Endothelial cell of umbilical vein (primary cell): ENCODE data around the gene PLPPR4. TPM values are rescaled to one million over a fixed set of nuclear protein-coding genes. Genes with fewer than 3 reads are reported as not detected.

Experiments used
- BruUV-seq: library from RNA; stranded (reverse); fragments of 400-500 nt; replicated peaks from 2 replicates; lab custom pipeline; 2021; lab: Mats Ljungman, UMichigan
- CTCF ChIA-PET: fragments of 300-600, 350-600 bp; sonication (Branson Sonifier 250); formaldehyde crosslinking; loops from one replicate; lab custom pipeline; 2021; ENCODE audit warnings: antibody characterized with exemption, inconsistent platforms; lab: Charles Lee
- POLR2A ChIA-PET: fragments of 300-600, 350-600 bp; sonication (Branson Sonifier 250); formaldehyde crosslinking; loops from one replicate; lab custom pipeline; 2021; ENCODE audit warnings: antibody characterized with exemption, inconsistent platforms; lab: Charles Lee
- DNase-seq: peaks from one replicate; pipeline ENCODE4 v3.0.0-alpha.2; 2011; ENCODE audit warnings: low read depth, low spot score
- FAIRE-seq: peaks from 2 replicates; lab custom pipeline; 2011; peaks lifted over from hg19 to GRCh38; lab: Jason Lieb, UNC
- H2AFZ ChIP-seq: 2 replicates; pipeline ENCODE4 v1.6.0; 2012; ENCODE audit warnings: low read depth, low read length, control low read depth, inconsistent platforms
- H3K27ac ChIP-seq: 2 replicates; pipeline ENCODE4 v1.5.1; 2011; ENCODE audit warnings: low read depth, mild to moderate bottlenecking, control low read depth, low read length, moderate library complexity; ENCODE audit not compliant: insufficient read depth
- H3K27me3 ChIP-seq, 2 experiments: 2 replicates each; pipeline versions ENCODE4 v1.6.0 to v1.6.1; 2011; ENCODE audit warnings: low read length in 2 of 2, mixed read lengths in 1 of 2; ENCODE audit not compliant: control insufficient read depth in 2 of 2, insufficient read depth in 2 of 2
- H3K36me3 ChIP-seq, 2 experiments: 2 replicates in 1 of 2; 3 replicates in 1 of 2; pipeline ENCODE4 v1.5.1; 2011; ENCODE audit warnings: low read length in 2 of 2, mild to moderate bottlenecking in 1 of 2, moderate library complexity in 1 of 2; ENCODE audit not compliant: control insufficient read depth in 2 of 2, insufficient read depth in 2 of 2; ENCODE audit errors: extremely low read depth in 1 of 2
- H3K4me1 ChIP-seq: 3 replicates; pipeline ENCODE4 v1.5.1; 2011; ENCODE audit warnings: mild to moderate bottlenecking, low read length; ENCODE audit not compliant: control insufficient read depth, insufficient read depth; ENCODE audit errors: extremely low read depth
- H3K4me2 ChIP-seq: 2 replicates; pipeline ENCODE4 v1.6.1; 2011; ENCODE audit warnings: low read length, control low read depth, mixed read lengths; ENCODE audit not compliant: insufficient read depth
- H3K4me3 ChIP-seq, 3 experiments: fragments of 200-600 bp in 1 of 3; sonication (generic), shearing (Covaris generic) in 1 of 3; replicated peaks in 1 of 3; 2 replicates each; pipeline ENCODE4 v1.5.1; 2011 to 2016; ENCODE audit warnings: control low read depth in 3 of 3, low read length in 3 of 3, mild to moderate bottlenecking in 2 of 3, inconsistent platforms in 1 of 3, low read depth in 1 of 3, moderate library complexity in 1 of 3; ENCODE audit not compliant: insufficient read depth in 1 of 3
- H3K79me2 ChIP-seq: 2 replicates; pipeline ENCODE4 v1.6.0; 2012; ENCODE audit warnings: low read length, inconsistent platforms; ENCODE audit not compliant: control insufficient read depth, insufficient read depth
- H3K9ac ChIP-seq: replicated peaks from 2 replicates; pipeline ENCODE3; 2011; ENCODE audit warnings: low read length, control low read depth; ENCODE audit not compliant: insufficient read depth; ENCODE audit errors: extremely low read depth
- H3K9me1 ChIP-seq: replicated peaks from 3 replicates; pipeline ENCODE4 v1.6.0; 2011; ENCODE audit warnings: mild to moderate bottlenecking, low read length; ENCODE audit not compliant: control insufficient read depth, insufficient read depth; ENCODE audit errors: extremely low read depth
- H3K9me3 ChIP-seq: replicated peaks from 2 replicates; pipeline ENCODE4 v1.5.1; 2012; ENCODE audit warnings: low read length, inconsistent platforms; ENCODE audit not compliant: control insufficient read depth, insufficient read depth
- H4K20me1 ChIP-seq: replicated peaks from 2 replicates; pipeline ENCODE3; 2011; ENCODE audit warnings: mild to moderate bottlenecking, low read length; ENCODE audit not compliant: control insufficient read depth, insufficient read depth; ENCODE audit errors: extremely low read depth
- CTCF ChIP-seq, 2 donors: IDR thresholded peaks; 1 replicate in 1 of 2; 2 replicates in 1 of 2; pipeline ENCODE4 v1.5.1; 2011; ENCODE audit warnings: low read length in 2 of 2, mild to moderate bottlenecking in 2 of 2, moderate library complexity in 2 of 2, control low read depth in 1 of 2, inconsistent platforms in 1 of 2, low read depth in 1 of 2; ENCODE audit not compliant: insufficient read depth in 1 of 2; ENCODE audit errors: extremely low read depth in 1 of 2
- EZH2 ChIP-seq: IDR thresholded peaks from 2 replicates; pipeline ENCODE4 v1.6.1; 2012; ENCODE audit warnings: borderline replicate concordance, low read depth, mild to moderate bottlenecking, moderate library complexity, low read length, inconsistent platforms; ENCODE audit not compliant: severe bottlenecking
- FOS ChIP-seq: IDR thresholded peaks from 2 replicates; pipeline ENCODE4 v1.6.1; 2011; ENCODE audit warnings: mild to moderate bottlenecking, low read length, moderate library complexity, borderline replicate concordance; ENCODE audit not compliant: insufficient read depth
- GATA2 ChIP-seq: IDR thresholded peaks from 2 replicates; pipeline ENCODE4 v1.7.0; 2011; ENCODE audit warnings: low read depth, mild to moderate bottlenecking, moderate library complexity, mixed read lengths, low read length; ENCODE audit not compliant: insufficient read length, insufficient read depth
- JUN ChIP-seq: IDR thresholded peaks from 2 replicates; pipeline ENCODE4 v1.6.1; 2011; ENCODE audit warnings: borderline replicate concordance, low read depth; ENCODE audit not compliant: insufficient read length, insufficient read depth
- MAX ChIP-seq: IDR thresholded peaks from 2 replicates; pipeline ENCODE4 v1.6.1; 2011; ENCODE audit not compliant: insufficient read depth, insufficient read length
- MYC ChIP-seq: IDR thresholded peaks from one replicate; pipeline ENCODE4 v1.6.1; 2011; ENCODE audit warnings: mild to moderate bottlenecking, low read depth, low read length
- POLR2A ChIP-seq: IDR thresholded peaks from 2 replicates; pipeline ENCODE4 v1.6.1; 2012; ENCODE audit warnings: low read depth, mild to moderate bottlenecking, control low read depth, low read length
- POLR2AphosphoS5 ChIP-seq: IDR thresholded peaks from 2 replicates; pipeline ENCODE4 v1.6.1; 2012; ENCODE audit warnings: low read depth, mild to moderate bottlenecking, control low read depth, low read length, moderate library complexity; ENCODE audit not compliant: insufficient read depth
- dilution Hi-C: fragments of 300-500 bp; cut with MboI; formaldehyde crosslinking; loops from one replicate; pipeline ENCODE4 v1.15.0; 2019; ENCODE audit warnings: low sequenced_read_pairs; ENCODE audit not compliant: extremely low pct_ligation_motif_present
- intact Hi-C: fragments of 100-400 bp; cut with micrococcal nuclease; formaldehyde crosslinking; loops from one replicate; pipeline ENCODE4 v1.10.0; 2022
- polyA plus RNA-seq, 4 experiments: library from polyadenylated mRNA; depleted of rRNA in 3 of 4; stranded (reverse) in 3 of 4; unstranded in 1 of 4; fragments of >200 nt; gene quantifications; 2 replicates each; pipeline versions ENCODE4 v1.2.1 to v1.2.3, GENCODE V29; 2011 to 2012; ENCODE audit warnings: missing spikeins in 1 of 4
- total RNA-seq: library from RNA; stranded (reverse); gene quantifications from 2 replicates; pipeline ENCODE4 v1.2.3, GENCODE V29; 2021

PLPPR4 gene
- total and polyA plus RNA-seq, 2 donors (not counting 3 experiments of a cell fraction or from before 2014, with no cell fraction given) = not detected

GRCh38 chr1:99327357-99327756 is 63.1 kb downstream of the PLPPR4 start:
- Histone ChIP-seq H3K4me1 (no peaks in the 10 kb centered on the region), H3K36me3 (no peaks in the 10 kb centered on the region), H3K4me2 (no peak overlapping the region), H3K27me3 (no peaks in the 10 kb centered on the region), H3K9me1 (no peaks in the 10 kb centered on the region), H3K27ac (no peak overlapping the region), H3K9ac (no peak overlapping the region), H3K4me3 (no peak overlapping the region), H4K20me1 (no peaks in the 10 kb centered on the region), H3K9me3 (no peaks in the 10 kb centered on the region), H3K79me2 (no peaks in the 10 kb centered on the region), H2AFZ (no peak overlapping the region)
- dilution Hi-C loops = no loop called here
- DNase-seq (no peak), FAIRE-seq (no peak)
- intact Hi-C loops = loop anchor here (2.0 to 5.0 kb wide), 2 partner anchors 320 to 379 kb away; partner anchors contain the start of gene PALMD
- TF ChIP-seq POLR2AphosphoS5 (no peak), EZH2 (no peak)
- ChIA-PET CTCF (interaction anchor here (1.3 to 1.4 kb wide), 3 partner anchors 153 to 326 kb away, joined by 5 to 14 read pairs (median 8); no protein-coding TSS in a partner anchor), POLR2A (no interaction called here)
- no TSS peak for BruUV-seq

- no peak for DNase-seq
- H3K36me3 ChIP-seq = no peaks in the 10 kb centered on the region
- no TSS peak for BruUV-seq
- H3K9me3 ChIP-seq = no peaks in the 10 kb centered on the region
- TF ChIP-seq MAX (no peak), JUN (no peak), CTCF (IDR thresholded peaks at IDR 0.05; ENCODE audit: extremely low read depth in 1 of 2, insufficient read depth in 1 of 2, low read depth in 1 of 2, low read length in 2 of 2) (no peak), EZH2 (no peak), MYC (no peak), FOS (no peak), POLR2AphosphoS5 (no peak), GATA2 (no peak), POLR2A (no peak)
- CTCF ChIA-PET = no interaction called here
- no peak overlapping the region for H3K27ac ChIP-seq
- no peak overlapping the region for H3K9ac ChIP-seq
- dilution Hi-C loops (no loop called here), intact Hi-C loops (loop anchor here (5.0 kb wide), 1 partner anchor 319 kb away; the partner anchor contains the start of gene PALMD)
- H2AFZ ChIP-seq = no peak overlapping the region
- no peaks in the 10 kb centered on the region for H3K27me3 ChIP-seq
- H3K4me1 ChIP-seq = no peaks in the 10 kb centered on the region
- FAIRE-seq = no peak
- no peak overlapping the region for H3K4me3 ChIP-seq
- H3K79me2 ChIP-seq = no peaks in the 10 kb centered on the region
- POLR2A ChIA-PET = no interaction called here
- no peaks in the 10 kb centered on the region for H3K9me1 ChIP-seq
- H4K20me1 ChIP-seq = no peaks in the 10 kb centered on the region
- no peak overlapping the region for H3K4me2 ChIP-seq
Observed at GRCh38 chr1:99328171-99328570, 63.9 kb downstream of the PLPPR4 start.
